HG03565 (cell line): Measurements from ENCODE around the gene ATP10A.
"Not testable (repeated sequence)": the region's sequence is repeated elsewhere in the genome, so short reads cannot be mapped to it uniquely, and the experiment has no call there.

Experiments
- ATAC-seq: cut with Tn5 transposase; IDR thresholded peaks from one replicate; pipeline ENCODE4 v1.9.1; 2021; ENCODE audit warnings: mild to moderate bottlenecking, moderate library complexity; ENCODE audit not compliant: unreplicated experiment

The ATP10A gene

DNA sequence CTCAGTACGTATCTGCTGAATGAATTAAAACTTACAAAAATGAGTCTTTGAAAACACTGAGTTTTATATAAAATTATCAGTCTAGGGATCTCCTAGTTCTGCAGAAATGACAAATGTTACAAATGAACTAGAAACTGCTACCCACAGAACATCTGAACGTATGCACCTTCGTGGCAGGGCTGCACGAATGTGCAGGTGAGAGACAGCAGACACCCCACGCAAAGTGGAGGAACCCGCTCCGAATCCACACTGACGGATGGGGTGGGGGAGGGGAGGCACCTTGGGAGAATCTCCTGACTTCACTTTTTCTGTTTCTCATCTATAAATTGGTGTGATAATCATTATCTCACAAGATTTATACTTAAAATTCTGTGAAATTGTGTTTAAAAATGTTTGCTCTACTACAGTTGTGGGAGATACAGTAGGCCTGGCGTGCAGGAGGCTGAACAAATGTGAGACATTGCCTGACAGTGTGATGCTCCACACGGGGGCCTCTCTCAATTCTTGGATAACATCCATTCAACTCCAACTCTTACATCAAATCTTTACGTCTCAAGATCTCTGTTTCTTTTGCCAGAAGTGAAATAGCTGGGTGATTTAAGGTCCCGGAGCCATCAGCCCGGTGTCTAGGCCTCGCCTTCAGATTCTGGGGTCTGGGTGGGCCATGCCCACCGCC is 86.9 kb downstream of the ATP10A start:
- no peak for ATAC-seq

DNA sequence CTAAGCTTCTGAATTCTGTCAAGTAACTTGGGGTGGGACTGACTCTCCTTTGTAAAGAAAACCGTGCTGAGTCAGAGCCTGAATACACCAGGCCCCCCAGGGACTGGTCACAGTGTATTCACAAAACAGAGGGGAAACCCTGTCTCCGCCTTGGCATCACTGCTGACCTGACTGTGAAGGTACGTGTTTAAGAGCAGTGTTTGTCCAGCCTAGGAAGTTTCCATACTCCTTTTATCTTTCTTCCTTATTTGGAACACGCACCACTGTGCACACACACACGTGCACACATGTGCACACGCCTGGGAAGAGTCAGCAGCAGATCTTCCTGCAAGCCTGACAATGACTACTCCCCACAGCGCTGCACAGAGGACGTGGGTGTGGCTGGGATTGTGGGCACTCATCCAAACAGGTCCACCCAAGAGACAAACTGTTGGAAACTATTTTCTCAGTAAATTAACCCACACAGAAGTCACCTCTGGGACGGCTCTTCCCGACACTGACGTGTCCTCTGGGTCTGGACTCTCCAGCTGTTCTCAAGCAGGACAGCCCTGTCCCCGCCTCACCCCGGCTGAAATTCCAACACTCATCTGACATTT is 87.7 kb downstream of the ATP10A start:
- peak; percentile 95 for ATAC-seq

DNA sequence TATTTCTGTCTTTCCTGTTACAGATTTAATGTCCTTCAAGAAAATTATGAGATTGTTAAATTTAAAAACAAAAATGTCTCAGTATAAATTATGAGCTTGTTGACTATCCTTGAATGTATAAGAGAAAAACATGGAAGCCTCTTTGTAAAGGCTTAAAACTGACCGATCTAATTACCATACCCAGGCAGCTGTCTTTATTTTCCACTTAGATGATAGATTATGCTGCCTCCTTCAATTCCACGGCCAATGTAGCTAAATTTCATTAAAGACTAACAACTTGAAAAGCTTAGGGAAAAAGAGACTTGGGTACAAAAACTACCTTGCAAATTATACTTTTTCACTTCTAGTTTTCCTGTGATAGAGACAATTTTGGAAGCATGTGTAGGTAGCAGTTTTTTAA is 88.3 kb downstream of the ATP10A start:
- no peak for ATAC-seq

DNA sequence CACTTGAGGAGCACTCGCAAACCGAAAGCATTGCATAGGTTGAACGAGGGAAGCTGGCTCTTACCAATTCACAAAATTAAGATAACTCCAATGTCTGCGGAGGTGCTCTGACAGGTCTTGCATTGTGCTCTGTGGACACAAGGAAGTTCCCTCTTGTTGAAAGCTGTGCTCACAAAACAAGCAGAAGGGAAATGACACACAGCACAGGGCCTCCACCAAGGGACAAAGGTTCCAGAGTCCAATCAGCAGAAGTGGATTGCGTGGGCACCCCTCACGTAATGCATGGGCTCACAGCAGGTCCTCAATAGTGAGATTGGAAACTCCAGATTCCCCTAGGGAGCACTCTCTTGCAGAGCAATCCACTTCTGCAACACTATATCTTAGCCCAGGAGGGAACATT is 89.9 kb downstream of the ATP10A start:
- no peak for ATAC-seq

- no peak for ATAC-seq
These were observed 90.6 kb downstream of the ATP10A start for GRCh38 chr15:25772500-25772899.

GRCh38 chr15:25771736-25772135 is 91.4 kb downstream of the ATP10A start:
- not testable (repeated sequence) for ATAC-seq

DNA sequence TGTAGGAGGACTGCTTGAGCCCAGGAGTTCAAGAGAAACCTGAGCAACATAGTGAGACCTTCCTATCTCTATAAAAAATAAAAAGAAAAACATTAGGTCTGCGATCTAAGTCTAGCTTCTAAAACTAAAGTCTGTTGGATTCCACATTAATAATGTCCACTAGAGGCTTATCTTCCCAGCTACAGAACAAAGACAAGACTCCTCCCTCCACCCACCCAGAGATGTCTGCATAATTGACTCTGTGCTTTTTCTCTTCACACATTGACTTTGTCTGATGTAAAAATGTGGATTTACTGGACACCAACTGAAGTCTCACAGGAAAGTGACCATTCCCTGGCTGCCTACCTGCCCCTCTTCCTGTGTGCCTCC is 91.8 kb downstream of the ATP10A start:
- ATAC-seq = no peak

DNA sequence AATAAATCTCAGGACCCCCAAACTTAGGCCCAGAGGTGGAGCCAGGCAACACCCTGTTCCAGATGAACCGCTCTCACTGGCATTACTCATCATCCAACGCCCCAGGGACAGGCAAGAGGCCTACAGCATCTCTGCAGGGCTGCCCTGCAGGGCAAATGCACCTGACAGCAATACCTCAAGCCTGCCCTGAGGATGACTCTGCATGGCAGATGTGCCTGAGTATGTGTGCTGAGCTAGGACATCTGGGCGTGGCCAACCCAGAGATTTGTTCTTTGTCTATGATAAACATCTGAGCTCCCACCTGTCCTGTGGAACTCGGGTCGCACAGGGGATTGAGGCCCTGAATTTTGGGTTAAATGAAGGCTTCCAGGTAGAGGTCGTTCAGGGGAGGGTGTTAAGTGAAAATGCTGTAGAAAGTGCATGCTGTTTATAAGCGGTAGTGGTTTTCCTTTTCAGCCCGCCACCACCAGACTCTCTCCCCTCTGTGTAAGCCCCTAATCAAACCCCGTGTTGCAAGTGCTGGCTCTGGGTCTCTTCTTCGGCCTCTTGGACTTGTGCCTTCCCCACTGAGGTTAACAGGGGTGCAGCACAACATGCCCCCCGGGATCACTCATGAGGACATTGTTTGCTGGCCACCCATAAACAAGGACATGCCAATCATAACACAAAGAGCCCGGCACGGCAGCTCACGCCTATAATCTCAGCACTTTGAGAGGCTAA is 92.3 kb downstream of the ATP10A start:
- no peak for ATAC-seq

GRCh38 chr15:25770031-25770430 is 93.1 kb downstream of the ATP10A start:
- ATAC-seq = no peak

GRCh38 chr15:25768271-25768670 is 94.9 kb downstream of the ATP10A start:
- ATAC-seq = no peak

- no peak for ATAC-seq
These were observed 95.6 kb downstream of the ATP10A start for GRCh38 chr15:25767356-25768151.

GRCh38 chr15:25766417-25766816 is 96.7 kb downstream of the ATP10A start:
- no peak for ATAC-seq

DNA sequence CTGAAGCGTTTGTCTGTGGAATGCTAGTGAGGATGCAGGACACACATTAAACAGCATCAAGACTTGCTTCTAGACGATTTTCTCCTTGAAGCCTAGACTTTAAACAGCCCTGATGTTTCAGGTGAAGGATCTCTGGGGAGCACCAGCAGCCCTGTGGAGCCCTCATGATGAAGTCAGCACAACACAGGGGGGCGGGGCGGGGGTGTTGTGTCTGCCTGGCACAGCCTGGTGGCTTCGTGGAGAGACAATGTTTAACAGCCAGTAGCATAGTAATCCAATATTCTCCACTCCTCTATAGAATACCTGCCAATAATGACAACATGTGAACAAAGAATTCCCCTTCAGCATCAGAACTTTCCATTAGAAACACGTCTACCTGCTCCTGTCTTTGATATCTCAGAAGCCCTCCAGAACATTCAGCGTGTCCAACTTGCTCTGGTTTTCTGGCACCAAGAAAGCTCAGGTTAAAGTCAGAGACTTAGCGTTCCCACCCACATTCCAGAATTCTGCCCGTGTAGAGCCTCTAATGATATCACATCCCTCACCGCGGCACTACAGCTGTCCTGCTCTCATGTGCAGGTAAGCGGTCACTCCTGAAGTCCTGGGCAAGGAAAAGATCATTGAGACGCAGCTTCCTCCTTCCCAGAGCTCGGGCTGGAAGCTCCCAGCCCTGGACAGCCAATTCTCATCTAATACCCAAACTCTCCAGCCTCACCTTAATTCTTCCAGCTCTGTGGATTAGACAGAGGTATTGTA is 98.0 kb downstream of the ATP10A start:
- ATAC-seq = no peak

GRCh38 chr15:25763954-25764353 is 99.2 kb downstream of the ATP10A start:
- no peak for ATAC-seq

DNA sequence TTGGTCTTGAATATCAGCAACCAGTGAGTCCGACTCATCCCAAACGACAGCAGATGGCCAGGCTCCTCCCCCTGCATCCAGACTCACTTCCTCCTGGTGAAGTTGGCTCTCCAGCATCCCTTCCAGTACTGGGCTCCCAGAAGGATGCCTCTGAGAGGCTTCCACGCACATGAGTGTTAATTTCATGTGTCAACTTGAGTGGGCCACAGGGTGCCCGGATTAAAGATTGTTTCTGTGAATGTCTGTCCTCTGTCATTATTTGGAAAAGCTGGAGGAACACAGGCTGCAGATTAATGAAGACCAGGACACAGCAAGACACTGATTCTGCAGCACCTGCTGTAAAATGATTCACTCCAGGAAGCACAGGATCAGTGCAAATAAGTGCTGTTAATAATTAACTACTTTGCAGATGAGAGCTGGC is 99.8 kb downstream of the ATP10A start:
- ATAC-seq = no peak

- ATAC-seq = no peak
These were observed 101.0 kb downstream of the ATP10A start for GRCh38 chr15:25761971-25762662.

- ATAC-seq = no peak
These were observed 103.7 kb downstream of the ATP10A start for GRCh38 chr15:25759421-25759820.

DNA sequence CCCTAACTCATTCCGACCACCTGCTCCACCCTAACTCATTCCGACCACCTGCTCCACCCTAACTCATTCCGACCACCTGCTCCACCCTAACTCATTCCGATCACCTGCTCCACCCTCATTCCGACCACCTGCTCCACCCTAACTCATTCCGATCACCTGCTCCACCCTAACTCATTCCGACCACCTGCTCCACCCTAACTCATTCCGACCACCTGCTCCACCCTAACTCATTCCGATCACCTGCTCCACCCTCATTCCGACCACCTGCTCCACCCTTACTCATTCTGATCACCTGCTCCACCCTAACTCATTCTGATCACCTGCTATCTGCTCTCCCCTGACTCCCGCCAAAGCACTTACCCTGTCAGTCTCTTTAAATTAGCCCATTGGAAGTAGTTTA is 104.5 kb downstream of the ATP10A start:
- not testable (repeated sequence) for ATAC-seq

DNA sequence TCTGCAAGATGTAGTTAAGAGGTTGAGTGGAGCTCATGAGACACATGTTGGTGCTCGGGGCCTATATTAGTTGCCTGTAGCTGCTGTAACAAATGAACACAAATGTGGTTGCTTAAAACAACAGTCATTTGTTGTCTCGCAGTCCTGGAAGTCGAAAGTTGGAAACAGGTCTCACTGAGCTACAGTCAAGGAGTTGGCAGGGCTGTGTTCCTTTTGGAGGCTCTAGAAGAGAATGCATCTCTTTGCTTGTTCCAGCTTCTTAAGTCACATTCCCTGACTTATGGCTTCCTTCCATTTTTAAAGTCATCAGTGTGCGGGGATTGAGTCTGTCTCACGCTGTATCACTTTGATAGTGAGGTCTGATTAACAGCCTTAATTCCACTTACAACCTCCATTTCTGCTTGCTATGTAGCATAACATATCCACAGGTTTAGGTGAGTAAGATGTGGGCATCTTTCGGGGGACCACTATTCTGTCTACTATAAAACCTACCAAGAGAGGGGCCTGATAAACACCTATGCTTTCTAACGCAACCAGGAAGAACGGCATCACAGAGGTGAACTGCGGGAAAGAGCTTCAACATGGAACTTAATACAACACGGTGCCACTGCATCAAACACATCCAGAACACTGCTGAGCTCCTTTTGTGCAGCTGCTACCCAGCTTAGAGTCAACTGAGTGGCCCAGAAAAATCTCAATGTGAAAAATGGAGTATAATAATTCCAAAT is 119.4 kb downstream of the ATP10A start:
- ATAC-seq = no peak
